ENCODE data around the gene AGTRAP.

Gene AGTRAP

DNA sequence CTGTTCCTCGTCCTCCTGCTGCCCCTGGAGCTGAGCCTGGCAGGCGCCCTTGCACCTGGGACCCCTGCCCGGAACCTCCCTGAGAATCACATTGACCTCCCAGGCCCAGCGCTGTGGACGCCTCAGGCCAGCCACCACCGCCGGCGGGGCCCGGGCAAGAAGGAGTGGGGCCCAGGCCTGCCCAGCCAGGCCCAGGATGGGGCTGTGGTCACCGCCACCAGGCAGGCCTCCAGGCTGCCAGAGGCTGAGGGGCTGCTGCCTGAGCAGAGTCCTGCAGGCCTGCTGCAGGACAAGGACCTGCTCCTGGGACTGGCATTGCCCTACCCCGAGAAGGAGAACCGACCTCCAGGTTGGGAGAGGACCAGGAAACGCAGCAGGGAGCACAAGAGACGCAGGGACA, 29.6 kb upstream of the AGTRAP start:
- Histone ChIP-seq H2BK12ac (ENCODE audit: low read length) (no peak overlapping the region), H4K8ac (ENCODE audit: low read depth, low read length) (no peak overlapping the region), H2BK120ac (ENCODE audit: low read depth, low read length) (no peak overlapping the region), H2AFZ (ENCODE audit: low read length) (no peak overlapping the region), H3K4ac (ENCODE audit: low read length) (no peak overlapping the region), H3K79me1 (ENCODE audit: low read depth, low read length) (peaks cover 6% of the 10 kb centered on the region), H3K4me2 (ENCODE audit: insufficient read depth, low read length, poor library complexity, severe bottlenecking) (no peak overlapping the region), H3K27me3 (ENCODE audit: control insufficient read depth in 3 of 3, insufficient read depth in 3 of 3, low read depth in 1 of 3, low read length in 3 of 3) (peaks cover 0 to 3% (median 0%) of the 10 kb centered on the region in 3 experiments), H3K9me3 (replicated peaks in 1 of 2; ENCODE audit: control insufficient read depth in 2 of 2, insufficient read depth in 1 of 2, low read depth in 1 of 2, low read length in 2 of 2) (peaks cover 0 to 6% of the 10 kb centered on the region in 2 donors), H2BK5ac (ENCODE audit: low read length) (no peak overlapping the region), H3K27ac (replicated peaks; ENCODE audit: low read length) (no peak overlapping the region), H3K14ac (ENCODE audit: low read length) (peak overlapping the region; percentile 78), H2AK5ac (ENCODE audit: low read depth, low read length) (peak overlapping the region; percentile 12), H3K18ac (ENCODE audit: low read length) (peak overlapping the region; percentile 61), H3K9ac (ENCODE audit: low read depth, low read length, poor library complexity) (no peak overlapping the region), H2BK15ac (ENCODE audit: low read length) (peak overlapping the region; percentile 65), H4K91ac (ENCODE audit: low read depth, low read length, poor library complexity) (no peak overlapping the region), H3K23ac (ENCODE audit: low read depth, low read length, poor library complexity) (no peak overlapping the region), H3K4me3 (ENCODE audit: low read length in 2 of 2) (no peak overlapping the region), H3K36me3 (replicated peaks in 1 of 2; ENCODE audit: control insufficient read depth in 2 of 2, insufficient read depth in 2 of 2, low read length in 2 of 2) (peaks cover 10 to 54% of the 10 kb centered on the region in 2 donors), H3K4me1 (ENCODE audit: control insufficient read depth in 2 of 2, insufficient read depth in 1 of 2, low read depth in 1 of 2, low read length in 2 of 2) (peaks cover 35 to 41% of the 10 kb centered on the region in 2 donors)
- WGBS, 2 donors (ENCODE audit: extremely low coverage in 2 of 2, insufficient read length in 2 of 2, insufficient replicate concordance in 1 of 2), result no CpG with 5 or more reads among the region's 14 CpGs
- no peak for DNase-seq (ENCODE audit: low spot score)

DNA sequence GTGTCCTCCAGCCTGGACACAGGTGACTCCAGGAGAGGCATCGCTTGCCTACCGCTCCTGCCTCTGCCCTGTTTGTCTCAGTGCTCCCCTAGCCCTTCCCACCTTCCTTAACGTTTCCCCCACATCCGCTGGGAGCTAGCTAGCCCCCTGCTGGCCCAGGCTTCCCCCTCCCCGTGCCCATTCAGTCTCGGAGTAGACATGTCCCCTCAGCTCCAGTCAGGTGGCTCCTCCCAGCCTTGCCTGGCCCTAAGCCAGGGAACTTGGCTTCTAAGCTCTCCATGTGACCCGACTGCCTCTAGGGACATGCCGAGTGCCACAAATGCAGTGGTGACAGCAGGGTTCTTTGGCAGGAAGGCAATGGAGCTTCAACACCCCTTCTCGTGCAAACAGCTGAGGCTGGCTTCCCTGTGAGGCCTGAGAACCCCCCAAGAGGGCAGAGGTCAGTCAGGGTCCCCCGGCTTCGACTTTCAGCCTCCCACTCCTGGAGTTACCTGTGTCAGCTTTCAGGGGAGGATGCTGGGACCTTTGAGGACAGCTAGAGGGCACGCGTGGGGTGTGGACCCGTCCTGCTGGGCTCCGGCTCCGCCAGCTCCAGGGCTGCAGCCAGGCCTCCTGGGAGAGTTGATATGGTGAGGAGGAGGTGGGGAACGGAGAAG, 28.2 kb upstream of the AGTRAP start:
- no peak overlapping the region for H3K14ac ChIP-seq (ENCODE audit: low read length)
- no peak overlapping the region for H2BK120ac ChIP-seq (ENCODE audit: low read depth, low read length)
- no peak overlapping the region for H2AFZ ChIP-seq (ENCODE audit: low read length)
- no peak overlapping the region for H3K4me2 ChIP-seq (ENCODE audit: insufficient read depth, low read length, poor library complexity, severe bottlenecking)
- H3K27ac ChIP-seq (replicated peaks; ENCODE audit: low read length), result no peak overlapping the region
- H3K4me3 ChIP-seq (ENCODE audit: low read length in 2 of 2), result no peak overlapping the region
- H2BK15ac ChIP-seq (ENCODE audit: low read length), result no peak overlapping the region
- H4K91ac ChIP-seq (ENCODE audit: low read depth, low read length, poor library complexity), result no peak overlapping the region
- no peak for DNase-seq (ENCODE audit: low spot score)
- H3K9me3 ChIP-seq (replicated peaks in 1 of 2; ENCODE audit: control insufficient read depth in 2 of 2, insufficient read depth in 1 of 2, low read depth in 1 of 2, low read length in 2 of 2), result no peaks in the 10 kb centered on the region
- WGBS, 2 donors (ENCODE audit: extremely low coverage in 2 of 2, insufficient read length in 2 of 2, insufficient replicate concordance in 1 of 2), result no CpG with 5 or more reads among the region's 17 CpGs
- H3K79me1 ChIP-seq (ENCODE audit: low read depth, low read length), result peaks cover 4% of the 10 kb centered on the region
- peak overlapping the region; percentile 53 for H3K9ac ChIP-seq (ENCODE audit: low read depth, low read length, poor library complexity)
- no peak overlapping the region for H2BK12ac ChIP-seq (ENCODE audit: low read length)
- peaks cover 4 to 59% of the 10 kb centered on the region in 2 donors for H3K36me3 ChIP-seq (replicated peaks in 1 of 2; ENCODE audit: control insufficient read depth in 2 of 2, insufficient read depth in 2 of 2, low read length in 2 of 2)
- no peak overlapping the region for H3K23ac ChIP-seq (ENCODE audit: low read depth, low read length, poor library complexity)
- peaks cover 22 to 31% of the 10 kb centered on the region in 2 donors for H3K4me1 ChIP-seq (ENCODE audit: control insufficient read depth in 2 of 2, insufficient read depth in 1 of 2, low read depth in 1 of 2, low read length in 2 of 2)
- H3K4ac ChIP-seq (ENCODE audit: low read length), result no peak overlapping the region
- no peak overlapping the region for H4K8ac ChIP-seq (ENCODE audit: low read depth, low read length)
- H2BK5ac ChIP-seq (ENCODE audit: low read length), result no peak overlapping the region
- no peaks in the 10 kb centered on the region for H3K27me3 ChIP-seq (ENCODE audit: control insufficient read depth in 3 of 3, insufficient read depth in 3 of 3, low read depth in 1 of 3, low read length in 3 of 3)
- peak overlapping the region; percentile 44 for H3K18ac ChIP-seq (ENCODE audit: low read length)
- peak overlapping the region; percentile 71 for H2AK5ac ChIP-seq (ENCODE audit: low read depth, low read length)

DNA sequence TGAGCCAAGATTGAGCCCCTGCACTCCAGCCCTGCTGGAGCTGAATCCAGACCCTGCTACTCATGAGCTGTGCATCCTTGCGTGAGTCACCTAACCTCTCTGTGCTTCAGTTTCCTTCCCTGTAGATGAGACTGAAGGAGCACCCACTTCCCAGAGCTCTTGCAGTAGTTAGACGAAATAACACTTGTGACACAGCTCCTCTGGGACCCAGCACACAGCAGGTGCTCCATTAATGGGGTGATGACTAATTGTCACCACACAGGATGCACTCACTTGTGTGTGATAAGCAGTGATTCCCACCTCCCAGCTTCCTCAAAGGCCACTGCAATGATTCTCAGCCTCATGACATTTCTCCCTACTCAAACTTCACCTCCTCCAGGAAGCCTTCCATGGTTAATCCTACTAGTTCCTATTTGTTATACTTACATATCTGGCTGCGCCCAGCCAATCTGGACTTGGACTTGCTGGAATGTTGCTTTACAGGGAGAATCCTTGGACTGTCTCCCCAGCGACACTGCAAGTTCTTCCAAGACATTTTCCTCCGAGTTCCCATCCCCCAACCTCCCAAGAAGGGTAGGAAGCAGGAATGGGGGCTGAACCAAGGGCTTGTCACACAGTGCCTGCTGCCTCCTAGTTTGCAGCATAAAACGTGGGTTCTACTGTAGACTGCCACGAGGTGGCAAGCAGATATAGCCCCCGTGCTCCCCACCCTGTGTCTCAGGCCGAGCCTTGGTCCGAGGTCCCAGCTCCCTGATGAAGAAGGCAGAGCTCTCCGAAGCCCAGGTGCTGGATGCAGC, 27.2 kb upstream of the AGTRAP start:
- no CpG with 5 or more reads among the region's 11 CpGs for WGBS, 2 donors (ENCODE audit: extremely low coverage in 2 of 2, insufficient read length in 2 of 2, insufficient replicate concordance in 1 of 2)
- Histone ChIP-seq H3K4ac (ENCODE audit: low read length) (no peak overlapping the region), H3K79me1 (ENCODE audit: low read depth, low read length) (peaks cover 2% of the 10 kb centered on the region), H3K27ac (replicated peaks; ENCODE audit: low read length) (no peak overlapping the region), H4K91ac (ENCODE audit: low read depth, low read length, poor library complexity) (no peak overlapping the region), H2AFZ (ENCODE audit: low read length) (no peak overlapping the region), H3K14ac (ENCODE audit: low read length) (no peak overlapping the region), H3K4me3 (ENCODE audit: low read length in 2 of 2) (peak overlapping the region in 1 of 2 donors; percentile 40), H2BK5ac (ENCODE audit: low read length) (no peak overlapping the region), H3K9me3 (replicated peaks in 1 of 2; ENCODE audit: control insufficient read depth in 2 of 2, insufficient read depth in 1 of 2, low read depth in 1 of 2, low read length in 2 of 2) (no peaks in the 10 kb centered on the region), H2BK15ac (ENCODE audit: low read length) (no peak overlapping the region), H2BK12ac (ENCODE audit: low read length) (no peak overlapping the region), H3K23ac (ENCODE audit: low read depth, low read length, poor library complexity) (no peak overlapping the region), H3K4me2 (ENCODE audit: insufficient read depth, low read length, poor library complexity, severe bottlenecking) (no peak overlapping the region), H3K18ac (ENCODE audit: low read length) (no peak overlapping the region), H3K27me3 (ENCODE audit: control insufficient read depth in 3 of 3, insufficient read depth in 3 of 3, low read depth in 1 of 3, low read length in 3 of 3) (no peaks in the 10 kb centered on the region), H3K36me3 (replicated peaks in 1 of 2; ENCODE audit: control insufficient read depth in 2 of 2, insufficient read depth in 2 of 2, low read length in 2 of 2) (peaks cover 6 to 67% of the 10 kb centered on the region in 2 donors), H2BK120ac (ENCODE audit: low read depth, low read length) (no peak overlapping the region), H3K9ac (ENCODE audit: low read depth, low read length, poor library complexity) (no peak overlapping the region), H4K8ac (ENCODE audit: low read depth, low read length) (no peak overlapping the region), H3K4me1 (ENCODE audit: control insufficient read depth in 2 of 2, insufficient read depth in 1 of 2, low read depth in 1 of 2, low read length in 2 of 2) (peaks cover 20 to 28% of the 10 kb centered on the region in 2 donors), H2AK5ac (ENCODE audit: low read depth, low read length) (no peak overlapping the region)
- DNase-seq (ENCODE audit: low spot score), result no peak

DNA sequence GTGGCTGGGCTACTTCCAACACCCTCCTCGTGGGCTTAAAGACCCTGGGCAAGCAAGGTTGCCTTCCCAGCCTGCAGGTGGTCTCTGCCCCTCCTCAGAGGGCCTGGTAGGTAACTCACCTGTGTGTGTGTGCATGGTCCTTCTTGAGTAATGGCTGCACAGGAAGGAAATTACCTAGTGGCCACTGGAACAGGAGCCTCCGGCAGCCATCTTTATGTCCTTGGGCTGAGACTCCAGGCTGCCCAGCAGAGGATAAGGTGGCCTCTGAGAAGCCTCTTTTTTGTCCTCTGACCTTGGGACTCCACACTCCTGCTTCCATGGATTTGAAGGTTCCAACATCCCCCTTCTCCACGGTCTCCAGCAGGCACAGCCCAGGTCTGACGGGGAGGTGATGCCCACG, 24.4 kb upstream of the AGTRAP start:
- H3K36me3 ChIP-seq (replicated peaks in 1 of 2; ENCODE audit: control insufficient read depth in 2 of 2, insufficient read depth in 2 of 2, low read length in 2 of 2), result peaks cover 6 to 91% of the 10 kb centered on the region in 2 donors
- H2BK15ac ChIP-seq (ENCODE audit: low read length), result no peak overlapping the region
- no peak overlapping the region for H3K27ac ChIP-seq (replicated peaks; ENCODE audit: low read length)
- peaks cover 0 to 7% of the 10 kb centered on the region in 2 donors for H3K4me1 ChIP-seq (ENCODE audit: control insufficient read depth in 2 of 2, insufficient read depth in 1 of 2, low read depth in 1 of 2, low read length in 2 of 2)
- no peak overlapping the region for H4K91ac ChIP-seq (ENCODE audit: low read depth, low read length, poor library complexity)
- H2BK12ac ChIP-seq (ENCODE audit: low read length), result no peak overlapping the region
- H4K8ac ChIP-seq (ENCODE audit: low read depth, low read length), result no peak overlapping the region
- no peak overlapping the region for H3K4me3 ChIP-seq (ENCODE audit: low read length in 2 of 2)
- H3K79me1 ChIP-seq (ENCODE audit: low read depth, low read length), result no peaks in the 10 kb centered on the region
- no peak for DNase-seq (ENCODE audit: low spot score)
- no peaks in the 10 kb centered on the region for H3K27me3 ChIP-seq (ENCODE audit: control insufficient read depth in 3 of 3, insufficient read depth in 3 of 3, low read depth in 1 of 3, low read length in 3 of 3)
- H3K4ac ChIP-seq (ENCODE audit: low read length), result no peak overlapping the region
- H3K9me3 ChIP-seq (replicated peaks in 1 of 2; ENCODE audit: control insufficient read depth in 2 of 2, insufficient read depth in 1 of 2, low read depth in 1 of 2, low read length in 2 of 2), result no peaks in the 10 kb centered on the region
- no peak overlapping the region for H2AFZ ChIP-seq (ENCODE audit: low read length)
- H2BK120ac ChIP-seq (ENCODE audit: low read depth, low read length), result no peak overlapping the region
- no peak overlapping the region for H3K9ac ChIP-seq (ENCODE audit: low read depth, low read length, poor library complexity)
- H3K4me2 ChIP-seq (ENCODE audit: insufficient read depth, low read length, poor library complexity, severe bottlenecking), result no peak overlapping the region
- H3K14ac ChIP-seq (ENCODE audit: low read length), result no peak overlapping the region
- no CpG with 5 or more reads among the region's 5 CpGs for WGBS, 2 donors (ENCODE audit: extremely low coverage in 2 of 2, insufficient read length in 2 of 2, insufficient replicate concordance in 1 of 2)
- H2BK5ac ChIP-seq (ENCODE audit: low read length), result no peak overlapping the region
- H3K18ac ChIP-seq (ENCODE audit: low read length), result no peak overlapping the region
- H3K23ac ChIP-seq (ENCODE audit: low read depth, low read length, poor library complexity), result peak overlapping the region; percentile 13
- H2AK5ac ChIP-seq (ENCODE audit: low read depth, low read length), result no peak overlapping the region

All from neuronal stem cell (in vitro differentiated cells).